NCI-H1930 (cell line): ENCODE results near the gene EMID1.

Experiments
- DNase-seq, 2 experiments: peaks; one replicate each; lab custom pipeline; 2025; lab: John Stamatoyannopoulos, UW

Gene EMID1

DNA sequence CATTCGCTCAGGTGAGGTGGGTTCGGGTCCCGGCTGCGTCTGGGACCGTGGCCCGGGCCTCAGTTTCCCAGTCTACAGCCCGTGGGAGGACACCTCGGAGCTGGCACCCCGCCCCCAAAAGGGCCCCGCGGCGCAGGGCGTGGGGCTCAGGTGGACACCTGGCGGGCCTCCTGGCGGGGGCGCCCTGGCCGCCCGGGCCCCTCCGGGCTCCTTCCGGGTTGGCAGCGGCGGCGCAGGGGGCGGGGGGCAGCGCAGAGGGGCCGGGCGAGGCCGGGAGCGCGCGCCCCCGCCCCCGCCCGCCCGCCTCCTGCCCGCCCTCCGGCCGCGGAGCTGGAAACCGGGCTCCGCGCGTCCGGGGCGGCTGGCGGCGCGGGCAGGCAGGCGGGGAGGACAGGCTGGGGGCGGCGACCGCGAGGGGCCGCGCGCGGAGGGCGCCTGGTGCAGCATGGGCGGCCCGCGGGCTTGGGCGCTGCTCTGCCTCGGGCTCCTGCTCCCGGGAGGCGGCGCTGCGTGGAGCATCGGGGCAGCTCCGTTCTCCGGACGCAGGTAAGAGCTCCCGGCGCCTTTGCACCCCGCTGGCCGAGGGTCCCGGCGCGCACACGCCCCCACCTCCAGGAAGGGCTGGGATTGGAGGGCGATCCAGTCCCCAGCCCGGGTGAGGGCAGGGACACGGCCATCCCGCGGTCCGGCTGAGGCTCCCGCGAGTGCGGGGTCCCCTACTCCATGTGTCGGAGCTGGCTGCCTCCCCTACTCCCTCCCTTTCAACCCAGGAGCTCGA is at the start of gene EMID1:
Gene EMID1, plus strand, starts transcription at position 303 of the 778 bp plus-strand sequence. Its CDS starts 143 bp downstream, at position 446.
- DNase-seq = peak; percentile 61 to 65

DNA sequence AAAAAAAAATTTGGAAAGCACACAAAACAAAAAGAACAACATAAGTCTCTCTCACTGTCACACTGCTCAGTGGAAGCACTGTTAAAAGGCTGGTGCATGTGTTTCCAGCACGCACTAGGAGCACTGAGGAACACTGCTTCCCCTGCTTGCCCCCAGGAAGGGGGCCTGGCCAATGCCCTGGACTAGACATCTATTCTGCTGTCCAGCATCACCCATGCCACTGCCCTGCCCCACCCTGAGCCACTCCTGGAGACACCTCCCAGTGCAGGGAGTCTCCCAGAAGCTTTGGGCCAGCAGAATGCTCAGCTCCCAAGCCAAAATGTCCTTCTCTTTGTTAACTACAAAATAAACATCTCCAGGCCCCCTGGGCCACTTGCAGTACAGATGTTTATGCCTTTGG is 49.7 kb upstream of the EMID1 start:
- no peak for DNase-seq

DNA sequence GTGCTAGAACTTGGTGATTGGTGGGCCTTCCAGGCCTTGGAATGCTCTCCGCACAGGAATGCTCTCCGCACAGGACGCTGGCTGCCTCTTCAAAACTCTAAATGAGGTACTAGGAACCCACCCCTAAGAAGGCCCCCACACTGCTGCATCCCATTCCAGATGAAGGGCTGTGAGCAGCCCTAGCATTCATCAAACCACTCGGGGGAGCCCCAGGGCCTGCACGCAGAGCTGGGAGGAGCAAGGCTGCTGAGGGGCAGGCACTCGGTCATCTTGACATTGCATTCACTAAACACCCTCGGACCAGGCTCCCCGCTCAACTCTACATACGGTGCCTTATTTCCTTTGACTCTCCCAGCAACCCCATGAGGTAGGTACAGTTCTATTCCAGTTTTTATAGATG is 49.2 kb upstream of the EMID1 start:
- DNase-seq = peak in 1 of 2 experiments; percentile 15

DNA sequence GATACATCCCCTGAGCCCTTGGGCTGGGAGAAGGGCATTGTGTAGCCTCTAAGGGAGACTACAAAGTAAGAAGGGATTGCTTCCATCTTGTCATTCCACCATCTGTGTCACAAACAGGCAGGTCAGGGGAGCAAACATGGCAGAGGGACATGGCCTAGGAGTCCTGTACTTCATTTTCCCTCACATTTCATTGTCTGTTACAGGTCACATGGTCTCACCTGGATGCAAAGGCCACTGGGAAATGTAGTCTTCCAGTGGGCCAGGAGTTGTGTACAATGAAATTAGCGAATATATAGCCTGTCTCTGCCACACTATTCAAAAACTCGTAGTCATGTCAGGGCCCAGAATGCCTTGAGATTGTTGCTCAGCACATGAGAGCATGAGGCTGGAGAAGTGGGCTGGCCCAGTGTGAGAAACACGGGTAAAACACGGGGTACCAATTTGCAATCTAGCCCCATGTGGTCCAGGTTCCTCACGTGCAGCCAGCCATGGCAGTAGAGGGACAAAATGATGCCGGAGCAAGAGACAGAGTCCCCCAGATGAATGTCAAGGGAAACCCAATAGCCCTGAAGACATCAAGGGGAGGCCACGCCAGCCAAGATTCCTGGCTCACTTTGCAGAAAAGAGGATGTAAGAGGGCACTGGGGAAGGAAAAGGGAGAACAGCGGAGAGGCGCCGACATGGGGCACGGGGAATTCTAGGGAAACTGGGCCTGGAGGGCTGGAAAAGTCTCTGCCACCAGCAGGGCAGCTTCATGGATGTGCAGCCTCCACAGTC is 47.7 kb upstream of the EMID1 start:
- no peak for DNase-seq

DNA sequence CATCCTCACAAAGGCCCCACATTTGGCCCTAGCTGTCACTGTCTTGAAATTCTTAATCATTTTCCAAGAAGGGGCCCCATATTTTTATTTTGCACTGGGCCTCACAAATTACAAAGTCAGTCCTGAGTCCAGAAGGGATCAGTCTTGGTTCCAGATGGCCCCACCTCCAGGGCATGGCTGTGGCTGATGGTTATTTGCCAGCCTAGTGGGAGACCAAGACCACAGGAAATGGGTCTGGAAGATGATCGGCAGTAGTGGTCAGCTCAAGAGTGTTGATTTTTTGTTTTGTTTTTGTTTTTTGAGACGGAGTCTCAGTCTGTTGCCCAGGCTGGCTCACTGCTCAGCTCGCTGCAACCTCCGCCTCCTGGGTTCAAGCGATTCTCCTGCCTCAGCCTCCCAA is 47.1 kb upstream of the EMID1 start:
- no peak for DNase-seq

DNA sequence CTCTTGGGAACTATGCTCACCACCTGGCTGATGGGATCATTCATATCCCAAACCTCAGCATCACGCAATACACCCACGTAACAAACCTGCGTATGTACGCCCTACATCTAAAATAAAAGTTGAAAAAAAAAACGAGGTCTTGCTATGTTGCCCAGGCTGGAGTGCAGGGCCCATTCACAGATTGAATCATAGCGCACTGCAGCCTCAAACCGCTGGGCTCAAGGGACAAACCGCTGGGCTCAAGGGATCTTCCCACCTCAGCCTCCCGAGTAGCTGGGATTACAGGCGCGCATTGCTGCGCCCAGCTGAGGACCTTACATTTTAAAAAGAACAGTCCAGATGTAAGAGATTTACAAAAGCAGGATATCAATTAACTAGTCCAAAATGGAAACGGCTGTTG is 41.9 kb upstream of the EMID1 start:
- no peak for DNase-seq

DNA sequence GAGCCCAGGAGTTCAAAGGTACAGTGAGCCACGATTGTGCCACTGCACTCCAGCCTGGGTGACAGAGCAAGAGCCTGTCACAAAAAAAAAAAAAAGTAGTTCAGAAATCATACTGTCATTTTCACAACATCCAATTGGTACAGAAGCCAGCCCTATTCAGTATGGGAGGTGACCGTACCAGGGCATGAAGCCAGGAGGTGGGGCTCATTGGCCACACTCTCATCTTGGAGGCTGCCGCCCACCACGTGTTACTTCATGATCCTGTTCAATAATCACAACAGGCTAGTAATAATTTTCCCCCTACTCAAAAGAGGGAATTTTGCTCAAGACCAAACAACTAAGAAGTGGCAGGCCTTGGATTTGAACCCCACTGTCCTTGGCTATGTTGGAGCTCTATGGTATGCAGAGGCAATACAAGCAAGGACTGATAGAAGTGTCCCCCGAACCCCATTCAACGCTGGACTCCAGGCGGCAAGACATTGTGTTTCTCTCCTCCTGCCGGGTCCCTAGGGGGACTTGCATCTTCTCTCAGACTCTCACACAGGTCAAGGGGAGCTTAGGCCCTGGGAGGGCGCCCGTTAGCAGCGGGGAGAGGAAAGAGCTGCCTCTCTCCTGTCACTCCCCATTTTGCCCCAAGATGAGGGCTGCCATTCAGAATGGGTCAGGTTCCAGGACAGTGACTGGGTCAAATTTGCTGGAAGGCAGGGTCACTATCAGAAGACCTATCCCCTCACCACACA is 40.2 kb upstream of the EMID1 start:
- DNase-seq = no peak

DNA sequence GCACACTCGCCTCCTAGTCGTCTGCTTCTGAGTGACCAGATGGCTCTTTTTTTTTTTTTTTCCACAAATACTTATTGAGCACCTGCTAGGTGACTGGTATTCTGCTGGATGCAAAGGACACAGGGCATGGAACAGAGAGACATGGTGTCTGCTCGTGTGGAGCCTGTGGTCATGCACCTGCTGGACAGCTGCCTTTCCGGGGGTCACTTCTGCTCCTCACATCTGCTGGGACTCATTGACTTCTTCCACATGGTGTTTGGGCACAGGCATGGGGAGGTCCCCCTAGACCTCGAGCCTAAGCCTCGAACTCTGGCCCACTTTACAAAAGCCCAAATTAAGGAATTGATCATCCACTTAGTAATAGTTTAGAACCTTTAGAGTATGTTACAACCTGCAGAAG is 39.5 kb upstream of the EMID1 start:
- DNase-seq = no peak

DNA sequence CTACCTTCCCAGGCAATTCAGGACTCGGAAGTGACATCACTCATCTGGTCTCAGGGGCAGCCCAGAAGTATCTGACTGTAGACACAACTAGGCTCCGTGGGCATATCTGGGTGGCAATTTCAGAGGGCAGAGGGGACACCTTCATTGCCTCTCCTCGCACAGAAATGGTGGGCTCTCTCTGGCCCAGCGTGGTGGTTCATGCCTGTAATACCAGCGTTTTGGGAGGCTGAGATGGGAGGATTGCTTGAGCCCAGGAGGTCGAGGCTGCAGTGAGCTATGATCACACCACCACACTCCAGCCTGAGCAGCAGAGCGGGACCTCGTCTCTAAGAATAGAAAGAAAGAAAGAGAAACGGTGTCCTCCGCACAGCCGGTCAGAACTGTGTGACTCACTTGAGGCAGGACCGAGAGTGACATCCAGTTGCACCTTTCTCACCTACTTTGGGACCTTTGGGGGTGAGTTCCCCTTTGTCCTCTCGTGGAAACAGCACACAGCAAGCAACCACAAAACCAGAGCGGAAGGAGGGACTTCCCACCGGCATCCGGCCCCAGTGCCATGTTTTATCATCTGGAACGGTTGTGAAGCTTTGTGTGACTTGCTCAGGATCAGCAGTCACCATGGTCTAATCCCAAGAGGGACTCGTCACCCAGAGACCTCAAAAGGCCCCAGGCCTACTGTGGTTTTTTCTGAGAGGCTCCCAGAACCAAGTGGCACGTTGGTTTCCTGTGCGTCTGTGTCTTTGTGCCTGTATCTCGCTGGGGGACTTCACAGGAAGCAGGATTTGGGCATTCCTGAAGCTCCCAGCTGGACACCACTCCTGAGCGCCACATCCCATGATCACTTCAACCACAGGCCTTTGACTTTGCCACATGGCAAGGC is 38.4 kb upstream of the EMID1 start:
- no peak for DNase-seq

DNA sequence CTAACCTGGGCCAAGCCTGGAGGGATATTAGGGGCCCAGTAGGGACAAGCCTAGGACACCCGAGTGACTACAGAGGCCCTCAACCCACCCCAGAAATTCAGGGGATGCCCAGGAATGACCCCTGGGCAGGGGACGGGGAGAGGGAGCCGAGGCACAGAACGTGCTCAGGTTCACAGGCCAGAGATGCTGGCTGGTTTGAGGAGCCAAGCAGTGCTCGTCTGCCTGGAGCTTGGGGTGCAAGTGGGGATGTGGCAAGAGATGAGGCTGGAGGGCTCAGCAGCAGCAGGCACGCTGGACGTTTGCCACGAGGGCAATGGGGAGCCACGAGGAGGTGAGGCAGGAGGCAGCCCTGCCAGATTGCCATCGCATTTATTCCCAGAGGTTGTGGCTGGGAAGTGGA is 34.0 kb upstream of the EMID1 start:
- no peak for DNase-seq

DNA sequence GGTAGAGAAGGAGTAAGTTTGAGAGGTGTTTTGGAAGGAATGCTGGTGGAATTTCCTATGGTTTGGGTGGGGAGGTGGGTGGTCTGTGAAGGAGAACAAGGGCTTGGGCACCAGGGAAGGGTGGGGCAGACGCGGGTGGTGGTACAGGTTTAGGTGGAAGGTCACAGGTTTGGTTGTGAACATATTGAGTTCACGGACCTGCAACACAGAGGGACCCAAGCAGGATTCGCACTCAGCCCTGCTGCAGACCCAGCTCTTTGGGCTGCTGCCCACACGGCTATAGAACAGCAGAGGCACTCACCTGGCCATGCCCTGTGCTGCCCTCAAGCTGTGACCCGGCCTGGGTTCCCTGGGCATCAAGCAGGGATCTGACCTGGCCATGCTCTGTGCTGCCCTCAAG is 33.5 kb upstream of the EMID1 start:
- DNase-seq = no peak

DNA sequence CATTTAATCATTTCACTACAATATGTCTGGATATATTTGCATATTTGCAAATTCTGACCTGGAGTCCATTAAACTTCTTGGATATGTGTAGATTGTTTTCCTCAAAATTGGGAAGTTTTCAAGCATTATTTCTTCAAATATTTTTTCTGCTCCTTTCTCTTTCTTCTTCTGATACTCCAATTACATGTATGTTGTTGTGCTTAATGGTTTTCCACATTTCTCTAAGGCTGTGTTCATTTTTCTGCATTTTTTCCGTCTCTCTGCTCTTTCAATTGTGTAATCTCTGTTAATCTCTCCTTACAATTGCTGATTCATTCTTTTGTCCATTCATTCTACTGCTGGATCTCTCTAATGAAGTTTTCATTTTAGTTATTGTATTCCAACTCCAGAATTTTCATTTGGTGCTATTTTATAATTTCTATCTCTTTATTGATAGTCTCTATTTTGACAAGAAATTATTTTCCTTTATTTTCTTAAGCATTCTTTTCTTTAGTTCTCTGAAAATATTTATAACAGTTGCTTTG is 30.3 kb upstream of the EMID1 start:
- no peak for DNase-seq

DNA sequence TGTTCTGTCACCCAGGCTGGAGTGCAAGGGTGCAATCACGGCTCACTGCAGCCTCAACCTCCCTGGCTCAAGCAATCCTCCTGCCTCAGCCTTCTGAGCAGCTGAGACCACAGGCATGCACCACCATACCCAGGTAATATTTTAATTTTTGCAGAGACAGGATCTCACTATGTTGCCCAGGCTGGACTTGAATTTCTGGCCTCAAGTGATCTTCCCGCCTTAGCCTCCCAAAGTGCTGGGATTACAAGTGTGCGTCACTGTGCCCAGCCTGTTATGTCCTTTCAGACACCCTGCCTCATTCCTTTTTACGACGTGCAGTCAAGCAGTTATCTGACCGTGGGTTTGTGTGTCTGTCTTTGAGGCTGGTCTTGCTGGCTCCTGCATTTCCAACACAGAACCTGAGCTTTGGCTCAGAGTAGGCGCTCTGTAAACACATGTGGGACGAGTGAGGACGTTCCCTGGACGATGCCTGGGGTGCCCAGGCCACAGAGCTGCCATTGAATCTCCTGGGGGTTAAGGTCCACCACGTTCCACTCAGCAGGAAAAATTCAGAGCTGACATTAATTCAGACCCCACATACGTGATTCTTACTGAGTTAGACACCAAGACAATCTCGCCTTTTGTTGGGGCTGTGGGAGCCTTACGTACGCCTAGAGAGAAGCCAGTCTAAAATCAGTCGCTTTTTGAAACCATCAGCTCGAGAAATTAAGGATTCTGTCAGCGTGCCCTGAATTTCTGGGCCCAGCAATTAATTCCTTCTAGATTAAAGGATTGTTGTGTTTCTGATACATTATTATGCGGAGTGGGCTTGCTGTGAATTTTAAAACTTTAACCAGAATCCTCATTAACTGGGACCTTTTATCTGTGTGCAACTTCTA is 21.5 kb upstream of the EMID1 start:
- DNase-seq = no peak

DNA sequence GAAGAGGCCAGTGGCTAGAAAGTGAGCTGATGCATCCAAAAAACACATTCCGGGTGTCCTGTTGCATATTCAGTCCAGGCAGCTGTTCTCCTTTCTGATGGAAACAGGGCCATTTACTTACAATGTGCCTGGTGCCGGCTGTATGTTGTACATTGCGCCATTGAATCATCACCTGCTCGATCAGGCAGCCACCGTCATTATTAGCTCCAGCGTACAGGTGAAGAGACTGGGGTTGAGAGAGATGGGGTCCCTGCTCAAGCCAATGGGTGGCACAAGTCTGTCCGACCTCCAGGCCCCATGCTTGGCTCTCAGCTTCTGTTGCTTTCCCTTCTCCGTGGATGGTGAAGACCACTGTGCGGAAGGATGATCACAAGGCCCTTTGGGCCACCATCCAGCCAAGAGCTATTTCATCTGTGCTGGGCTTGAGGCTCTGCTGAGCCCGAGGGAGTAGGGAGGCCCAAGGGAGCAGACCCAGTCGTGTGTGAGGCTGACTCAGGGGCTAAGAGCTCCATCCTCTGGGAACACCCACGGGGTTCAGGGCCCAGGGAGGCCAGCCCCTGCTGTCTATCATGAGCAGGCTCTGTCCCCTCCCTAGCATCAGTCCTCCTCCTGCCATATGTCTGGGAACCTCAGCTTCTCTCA is 20.7 kb upstream of the EMID1 start:
- no peak for DNase-seq

DNA sequence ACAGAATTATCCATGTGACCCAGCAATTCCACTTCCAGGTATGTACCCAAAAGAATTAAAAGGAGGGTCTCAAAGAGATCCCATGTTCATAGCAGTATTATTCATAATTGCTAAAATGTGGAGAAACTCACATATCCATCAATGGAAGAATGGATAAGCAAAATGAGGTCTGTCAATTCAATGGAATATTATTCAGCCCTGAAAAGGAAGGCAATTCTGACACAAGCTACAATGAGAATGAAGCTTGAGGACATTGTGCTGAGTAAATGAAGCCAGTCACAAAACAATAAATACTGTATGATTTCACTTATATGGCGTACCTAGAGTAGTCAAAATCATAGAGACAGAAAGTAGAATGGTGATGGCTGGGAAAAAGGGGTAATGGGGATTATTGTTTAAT is 19.4 kb upstream of the EMID1 start:
- DNase-seq = no peak

DNA sequence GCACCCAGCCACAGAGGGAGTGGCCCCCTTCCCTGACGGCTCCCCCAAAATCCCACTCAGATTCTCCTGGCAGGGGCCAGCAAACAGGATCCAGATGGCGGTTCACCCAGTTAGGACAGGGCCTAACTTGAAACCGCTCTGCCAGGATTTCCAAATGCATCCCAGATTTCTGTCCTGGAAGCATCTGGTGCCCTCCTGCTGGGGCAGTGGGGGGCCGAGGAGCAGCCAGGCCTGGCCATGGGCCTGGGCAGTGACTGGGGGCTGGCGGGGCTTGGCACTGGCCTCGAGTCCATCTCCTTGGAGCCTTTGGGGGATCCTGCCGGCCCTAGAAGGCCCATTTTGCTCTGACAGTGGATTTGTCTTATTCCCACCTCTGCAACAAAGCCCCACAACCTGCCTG is 17.9 kb upstream of the EMID1 start:
- no peak for DNase-seq

DNA sequence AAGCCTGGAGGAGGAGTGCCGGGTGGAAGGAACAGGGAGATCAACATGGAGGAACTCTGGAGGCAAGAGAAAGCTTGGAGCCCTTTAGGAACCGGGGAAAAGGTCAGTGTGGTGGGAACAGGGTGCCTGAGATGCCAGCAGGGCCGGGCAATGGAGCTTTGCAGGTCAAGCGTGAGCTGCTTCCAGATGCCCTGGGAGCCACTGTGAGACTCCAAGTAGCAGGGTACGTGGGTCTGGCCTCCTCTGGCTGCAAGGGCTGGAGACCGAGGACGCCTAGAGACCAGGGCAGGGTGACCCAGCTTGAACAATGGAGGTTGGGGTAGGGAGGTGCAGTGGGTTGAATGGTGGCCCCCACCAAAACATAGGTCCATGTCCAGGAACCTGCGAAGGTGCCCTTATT is 15.6 kb upstream of the EMID1 start:
- no peak for DNase-seq

DNA sequence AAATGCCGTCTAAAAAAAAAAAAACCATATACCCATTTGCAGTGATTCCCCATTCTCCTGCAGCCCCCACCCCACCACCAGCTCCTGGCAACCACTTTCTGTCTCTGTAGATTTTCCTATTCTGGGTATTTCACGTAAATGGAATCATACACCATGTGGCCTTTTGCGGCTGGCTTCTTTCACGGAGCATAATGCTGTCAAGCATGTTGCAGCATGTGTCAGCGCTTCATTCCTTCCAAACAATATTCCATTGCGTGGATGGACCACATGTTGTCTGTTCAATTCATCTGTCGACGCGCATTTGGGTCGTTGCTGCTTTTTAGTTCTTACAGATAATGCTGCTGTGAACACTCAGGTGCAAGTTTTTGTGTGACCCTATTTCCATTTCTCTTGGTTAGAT is 14.8 kb upstream of the EMID1 start:
- no peak for DNase-seq

DNA sequence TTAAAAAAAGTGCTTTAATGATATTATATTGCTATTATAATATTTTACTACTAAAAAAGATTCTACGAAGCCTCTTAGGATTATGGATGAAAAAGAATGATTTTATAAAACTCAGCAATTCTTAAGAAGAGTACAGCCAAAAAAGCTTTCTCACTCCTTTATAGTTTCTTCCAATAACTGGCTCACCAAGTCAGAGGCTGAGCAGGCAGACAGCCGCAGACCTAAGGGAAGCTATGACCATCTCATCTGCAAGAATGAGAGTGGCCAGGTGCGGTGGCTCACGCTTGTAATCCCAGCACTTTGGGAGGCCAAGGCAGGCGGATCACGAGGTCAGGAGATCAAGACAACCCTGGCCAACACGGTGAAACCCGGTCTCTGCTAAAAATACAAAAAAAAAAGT is 12.7 kb upstream of the EMID1 start:
- DNase-seq = no peak

DNA sequence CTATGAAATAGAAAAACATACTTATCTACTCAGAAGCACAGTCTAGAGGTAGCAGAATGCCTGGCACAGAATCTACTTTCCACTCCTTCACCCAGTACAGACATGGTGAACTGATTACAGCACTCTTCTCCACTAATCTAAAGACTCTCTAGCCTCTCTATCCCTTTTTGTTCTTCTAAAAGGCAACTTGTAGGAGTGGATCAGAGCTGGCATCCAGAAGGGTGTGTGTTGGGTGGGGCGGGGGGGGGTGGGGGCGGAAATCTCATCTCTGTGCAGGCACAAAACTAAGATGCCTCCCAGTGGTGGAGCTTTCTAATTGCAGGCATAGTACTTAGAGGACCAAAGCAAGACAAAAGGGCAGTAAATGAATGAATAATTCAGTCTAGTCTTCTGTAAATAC is 11.5 kb upstream of the EMID1 start:
- no peak for DNase-seq
